Spleen (tissue), 7 donors: Measurements from ENCODE around the gene MAST4.

ENCODE experiments used
- CTCF ChIP-seq, 11 experiments: fragments of 200-600 bp in 7 of 11; fragments of 450-650 bp in 4 of 11; sonication (generic) in 4 of 11; IDR thresholded peaks in 8 of 11; conservative IDR thresholded peaks in 3 of 11; 1 replicate in 7 of 11; 2 replicates in 4 of 11; pipeline versions ENCODE4 v1.4.0 to v1.8.0; 2016 to 2021; ENCODE audit warnings: antibody characterized with exemption in 11 of 11, inconsistent platforms in 4 of 11, mild to moderate bottlenecking in 1 of 11
- POLR2A ChIP-seq, 3 donors: fragments of 450-650 bp; IDR thresholded peaks; one replicate each; pipeline ENCODE4 v1.5.1; 2017; ENCODE audit warnings: antibody characterized with exemption in 3 of 3, mild to moderate bottlenecking in 1 of 3
- POLR2AphosphoS5 ChIP-seq, 3 donors: sonication (generic); formaldehyde crosslinking; IDR thresholded peaks; one replicate each; pipeline ENCODE4 v1.5.1; 2017; ENCODE audit warnings: antibody characterized with exemption in 3 of 3
- donor health status: DM: no; HTN: no; CAD: no; lungs with moderate emphysema.
- donor health status: DM: no; HTN: no; CAD: no.
- donor health status: DM: no; HTN: no; CAD: no.

- TF ChIP-seq POLR2A (IDR thresholded peaks at IDR 0.05) (no peak), CTCF (IDR thresholded peaks at IDR 0.05 in 8 of 11, conservative IDR thresholded peaks at IDR 0.05 in 3 of 11) (no peak), POLR2AphosphoS5 (IDR thresholded peaks at IDR 0.05) (no peak)
These were observed 424.8 kb downstream of the MAST4 start for GRCh38 chr5:67021031-67021430.
